ENCODE data around the gene GSE1.

GSE1 gene

GRCh38 chr16:85650844-85651628, 37.9 kb downstream of the GSE1 start:
- no peak for DNase-seq

GRCh38 chr16:85651629-85652430, 38.7 kb downstream of the GSE1 start:
- DNase-seq, result no peak

GRCh38 chr16:85652431-85653221, 39.5 kb downstream of the GSE1 start:
- DNase-seq, result no peak

GRCh38 chr16:85653290-85653891, 40.3 kb downstream of the GSE1 start:
- DNase-seq, result no peak

GRCh38 chr16:85654251-85655095, 41.4 kb downstream of the GSE1 start:
- no peak for DNase-seq

GRCh38 chr16:85655216-85656129, 42.4 kb downstream of the GSE1 start:
- DNase-seq, result no peak

GRCh38 chr16:85656351-85657266, 43.5 kb downstream of the GSE1 start:
- DNase-seq, result no peak

GRCh38 chr16:85657267-85657650, 44.1 kb downstream of the GSE1 start:
- no peak for DNase-seq

- no peak for DNase-seq
Observed at GRCh38 chr16:85657996-85658395, 44.9 kb downstream of the GSE1 start.

GRCh38 chr16:85658504-85659326, 45.6 kb downstream of the GSE1 start:
- no peak for DNase-seq

- DNase-seq, result no peak
Observed at GRCh38 chr16:85659336-85659735, 46.2 kb downstream of the GSE1 start.

- DNase-seq, result peak; percentile 63
Observed at GRCh38 chr16:85659805-85660511, 46.8 kb downstream of the GSE1 start.

- no peak for DNase-seq
Observed at GRCh38 chr16:85660843-85661739, 48.0 kb downstream of the GSE1 start.

GRCh38 chr16:85661740-85662481, 48.8 kb downstream of the GSE1 start:
- DNase-seq, result no peak

GRCh38 chr16:85662482-85662812, 49.3 kb downstream of the GSE1 start:
- DNase-seq, result no peak

Measured in CD4-positive, alpha-beta T cell treated with Interleukin-12 subunit alpha and Interleukin-12 subunit beta, for 1 hour (primary cell).